Neural progenitor cell (in vitro differentiated cells): ENCODE results near the gene KCNJ9.

ENCODE experiments used
- CTCF ChIP-seq: fragments of 200-600 bp; sonication (generic); IDR thresholded peaks from 2 replicates; pipeline ENCODE4 v1.5.1; 2017; ENCODE audit warnings: antibody characterized with exemption, mild to moderate bottlenecking
- EZH2 ChIP-seq: fragments of 200-600 bp; sonication (generic); IDR thresholded peaks from 2 replicates; pipeline ENCODE4 v1.6.1; 2017; ENCODE audit warnings: antibody characterized with exemption, mild to moderate bottlenecking, moderate library complexity
- EZH2phosphoT487 ChIP-seq: fragments of 200-600 bp; sonication (generic); IDR thresholded peaks from 2 replicates; pipeline ENCODE4 v1.6.1; 2017; ENCODE audit warnings: antibody characterized with exemption

GRCh38 chr1:160085686-160086455, 4.5 kb downstream of the KCNJ9 start:
- TF ChIP-seq CTCF (peak; percentile 92), EZH2 (peak; percentile 43), EZH2phosphoT487 (no peak)
